ENCODE results near the gene SKIL.

The SKIL gene

GRCh38 chr3:170437696-170438407 lies 80.3 kb downstream of the SKIL start:
- DNase-seq (ENCODE audit: low read depth): no peak

- DNase-seq (ENCODE audit: low read depth): no peak
Observed at GRCh38 chr3:170438836-170439235, 81.3 kb downstream of the SKIL start.

GRCh38 chr3:170440344-170440743 lies 82.8 kb downstream of the SKIL start:
- no peak for DNase-seq (ENCODE audit: low read depth)

- no peak for DNase-seq (ENCODE audit: low read depth)
Observed at GRCh38 chr3:170441412-170441811, 83.9 kb downstream of the SKIL start.

DNA sequence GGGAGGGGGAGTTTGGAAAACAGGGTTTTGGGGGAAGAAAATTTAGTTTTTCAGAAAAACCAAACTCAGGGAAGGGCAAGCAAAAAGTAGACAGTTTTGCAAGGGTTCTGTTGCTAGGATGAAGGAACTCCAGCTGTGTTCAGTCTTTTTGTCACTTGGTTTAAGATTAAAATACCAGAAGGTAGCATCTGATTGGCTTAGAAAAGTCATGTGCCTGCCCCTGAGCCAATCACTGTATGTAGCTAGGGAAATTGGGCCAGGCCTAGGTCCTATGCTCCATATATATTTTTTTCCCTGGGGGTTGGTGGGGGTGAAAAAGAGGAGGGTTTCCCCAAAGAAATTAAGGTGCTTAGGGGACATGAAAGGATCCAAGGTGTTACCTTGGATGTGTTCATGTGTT lies 85.4 kb downstream of the SKIL start:
- DNase-seq (ENCODE audit: low read depth): no peak

GRCh38 chr3:170443457-170443856 lies 85.9 kb downstream of the SKIL start:
- no peak for DNase-seq (ENCODE audit: low read depth)
